Measurements from ENCODE around the gene SCP2.

The SCP2 gene

GRCh38 chr1:53074313-53075154 lies 147.5 kb downstream of the SCP2 start:
- no peak for TF ChIP-seq POLR2AphosphoS5 (IDR thresholded peaks at IDR 0.05; ENCODE audit: low read depth, low read length)
- TF ChIP-seq TAF1 (IDR thresholded peaks at IDR 0.05; ENCODE audit: borderline replicate concordance, insufficient read depth, low read length), result no peak
- no peak for TF ChIP-seq FOXP2 (optimal IDR thresholded peaks at IDR 0.05; ENCODE audit: borderline replicate concordance, extremely low read depth, extremely low read length, insufficient read depth)
- no peak for TF ChIP-seq REST (IDR thresholded peaks at IDR 0.05; ENCODE audit: insufficient read depth in 1 of 2, low read depth in 2 of 2, low read length in 2 of 2)
- no peak for TF ChIP-seq SIN3A (IDR thresholded peaks at IDR 0.05; ENCODE audit: borderline replicate concordance, insufficient read depth, low read length)

GRCh38 chr1:53075206-53075605 lies 148.1 kb downstream of the SCP2 start:
- TF ChIP-seq REST (IDR thresholded peaks at IDR 0.05; ENCODE audit: insufficient read depth in 1 of 2, low read depth in 2 of 2, low read length in 2 of 2), result no peak
- no peak for TF ChIP-seq SIN3A (IDR thresholded peaks at IDR 0.05; ENCODE audit: borderline replicate concordance, insufficient read depth, low read length)

GRCh38 chr1:53075761-53076163 lies 148.7 kb downstream of the SCP2 start:
- no peak for TF ChIP-seq TAF1 (IDR thresholded peaks at IDR 0.05; ENCODE audit: borderline replicate concordance, insufficient read depth, low read length)
- TF ChIP-seq SIN3A (IDR thresholded peaks at IDR 0.05; ENCODE audit: borderline replicate concordance, insufficient read depth, low read length), result no peak

- TF ChIP-seq POLR2AphosphoS5 (IDR thresholded peaks at IDR 0.05; ENCODE audit: low read depth, low read length), result no peak
- no peak for TF ChIP-seq REST (IDR thresholded peaks at IDR 0.05; ENCODE audit: insufficient read depth in 1 of 2, low read depth in 2 of 2, low read length in 2 of 2)
- TF ChIP-seq TAF1 (IDR thresholded peaks at IDR 0.05; ENCODE audit: borderline replicate concordance, insufficient read depth, low read length), result no peak
- TF ChIP-seq FOXP2 (optimal IDR thresholded peaks at IDR 0.05; ENCODE audit: borderline replicate concordance, extremely low read depth, extremely low read length, insufficient read depth), result no peak
- TF ChIP-seq SIN3A (IDR thresholded peaks at IDR 0.05; ENCODE audit: borderline replicate concordance, insufficient read depth, low read length), result no peak
Measured at GRCh38 chr1:53076165-53076564, 149.1 kb downstream of the SCP2 start.

- no peak for TF ChIP-seq TAF1 (IDR thresholded peaks at IDR 0.05; ENCODE audit: borderline replicate concordance, insufficient read depth, low read length)
- TF ChIP-seq SIN3A (IDR thresholded peaks at IDR 0.05; ENCODE audit: borderline replicate concordance, insufficient read depth, low read length), result no peak
- no peak for TF ChIP-seq FOXP2 (optimal IDR thresholded peaks at IDR 0.05; ENCODE audit: borderline replicate concordance, extremely low read depth, extremely low read length, insufficient read depth)
- no peak for TF ChIP-seq REST (IDR thresholded peaks at IDR 0.05; ENCODE audit: insufficient read depth in 1 of 2, low read depth in 2 of 2, low read length in 2 of 2)
- TF ChIP-seq POLR2AphosphoS5 (IDR thresholded peaks at IDR 0.05; ENCODE audit: low read depth, low read length), result no peak
Measured at GRCh38 chr1:53076721-53077598, 149.9 kb downstream of the SCP2 start.
